Mesenchymal stem cell (in vitro differentiated cells and primary cell): ENCODE measurements around the gene IKBKG.
"Not testable (repeated sequence)": the region's sequence is repeated elsewhere in the genome, so short reads cannot be mapped to it uniquely, and the experiment has no call there.

Experiments used
- DNase-seq: peaks from one replicate; pipeline ENCODE4 v3.0.0-alpha.2; 2013
- H2AFZ ChIP-seq: one replicate; pipeline ENCODE4 v1.6.1; 2013; ENCODE audit warnings: low read depth, mild to moderate bottlenecking, control low read depth, inconsistent platforms, low read length, moderate library complexity
- H2AK5ac ChIP-seq: 2 replicates; pipeline ENCODE4 v1.6.1; 2013; ENCODE audit warnings: low read length, moderate library complexity, mild to moderate bottlenecking, inconsistent platforms; ENCODE audit not compliant: severe bottlenecking
- H2BK120ac ChIP-seq: one replicate; pipeline ENCODE4 v1.6.1; 2013; ENCODE audit warnings: low read depth, mild to moderate bottlenecking, inconsistent platforms, low read length, moderate library complexity
- H2BK12ac ChIP-seq, 2 experiments: one replicate each; pipeline ENCODE4 v1.6.1; 2013; ENCODE audit warnings: inconsistent platforms in 2 of 2, low read length in 2 of 2, mild to moderate bottlenecking in 2 of 2, moderate library complexity in 2 of 2, control low read depth in 1 of 2
- H2BK15ac ChIP-seq: one replicate; pipeline ENCODE4 v1.6.1; 2013; ENCODE audit warnings: mild to moderate bottlenecking, low read depth, inconsistent platforms; ENCODE audit not compliant: poor library complexity, severe bottlenecking
- H2BK5ac ChIP-seq: 2 replicates; pipeline ENCODE4 v1.6.1; 2013; ENCODE audit warnings: low read depth, mild to moderate bottlenecking, low read length, control low read depth, inconsistent platforms; ENCODE audit not compliant: poor library complexity, severe bottlenecking
- H3K14ac ChIP-seq, 2 experiments: one replicate each; pipeline ENCODE4 v1.6.1; 2013; ENCODE audit warnings: inconsistent platforms in 2 of 2, low read length in 2 of 2, control low read depth in 1 of 2, mild to moderate bottlenecking in 1 of 2, moderate library complexity in 1 of 2
- H3K18ac ChIP-seq, 2 experiments: one replicate each; pipeline ENCODE4 v1.6.1; 2013; ENCODE audit warnings: inconsistent platforms in 2 of 2, low read length in 2 of 2, control low read depth in 1 of 2, low read depth in 1 of 2, mild to moderate bottlenecking in 1 of 2
- H3K23ac ChIP-seq, 2 experiments: one replicate each; pipeline ENCODE4 v1.6.1; 2013; ENCODE audit warnings: inconsistent platforms in 2 of 2, low read length in 2 of 2, mild to moderate bottlenecking in 2 of 2, moderate library complexity in 2 of 2, control low read depth in 1 of 2
- H3K27ac ChIP-seq: 2 replicates; pipeline ENCODE4 v1.5.1; 2013; ENCODE audit warnings: mild to moderate bottlenecking, moderate library complexity, low read length, control low read depth, inconsistent platforms; ENCODE audit not compliant: poor library complexity, severe bottlenecking
- H3K27me3 ChIP-seq, 2 experiments: 2 replicates each; pipeline versions ENCODE4 v1.6.1 to v1.7.0; 2013; ENCODE audit warnings: low read length in 2 of 2, mild to moderate bottlenecking in 2 of 2, moderate library complexity in 2 of 2, control low read depth in 1 of 2, inconsistent platforms in 1 of 2; ENCODE audit not compliant: control insufficient read depth in 1 of 2, insufficient read depth in 1 of 2
- H3K36me3 ChIP-seq, 2 experiments: 2 replicates each; pipeline versions ENCODE4 v1.6.1 to v1.7.0; 2013; ENCODE audit warnings: low read length in 2 of 2, control low read depth in 1 of 2, inconsistent platforms in 1 of 2, low read depth in 1 of 2, mild to moderate bottlenecking in 1 of 2; ENCODE audit not compliant: insufficient read depth in 2 of 2, control insufficient read depth in 1 of 2
- H3K4ac ChIP-seq, 2 experiments: one replicate each; pipeline ENCODE4 v1.6.1; 2013; ENCODE audit warnings: inconsistent platforms in 2 of 2, low read length in 2 of 2, mild to moderate bottlenecking in 2 of 2, moderate library complexity in 2 of 2, control low read depth in 1 of 2, low read depth in 1 of 2
- H3K4me1 ChIP-seq: 2 replicates; pipeline ENCODE4 v1.6.1; 2013; ENCODE audit warnings: low read depth, low read length, control low read depth; ENCODE audit not compliant: control insufficient read depth, insufficient read depth
- H3K4me2 ChIP-seq: 2 replicates; pipeline ENCODE4 v1.6.1; 2013; ENCODE audit warnings: low read length, mild to moderate bottlenecking, inconsistent platforms; ENCODE audit not compliant: poor library complexity, severe bottlenecking
- H3K4me3 ChIP-seq, 2 experiments: 2 replicates each; pipeline versions ENCODE4 v1.5.1 to v1.7.0; 2013; ENCODE audit warnings: low read length in 2 of 2, mild to moderate bottlenecking in 2 of 2, control low read depth in 1 of 2, low read depth in 1 of 2; ENCODE audit not compliant: insufficient read depth in 1 of 2
- H3K79me1 ChIP-seq: replicated peaks from 2 replicates; pipeline ENCODE4 v1.6.1; 2013; ENCODE audit warnings: mild to moderate bottlenecking, control low read depth, low read length, inconsistent platforms; ENCODE audit not compliant: poor library complexity, severe bottlenecking
- H3K9ac ChIP-seq: 2 replicates; pipeline ENCODE4 v1.7.0; 2013; ENCODE audit warnings: mild to moderate bottlenecking, low read length, moderate library complexity
- H3K9me3 ChIP-seq: 2 replicates; pipeline ENCODE4 v1.7.0; 2013; ENCODE audit warnings: mild to moderate bottlenecking, low read length; ENCODE audit not compliant: control insufficient read depth
- H4K8ac ChIP-seq: one replicate; pipeline ENCODE4 v1.6.1; 2013; ENCODE audit warnings: inconsistent platforms, mild to moderate bottlenecking, low read length, moderate library complexity
- H4K91ac ChIP-seq: one replicate; pipeline ENCODE4 v1.6.1; 2013; ENCODE audit warnings: mild to moderate bottlenecking, low read length, inconsistent platforms
- WGBS: methylation state at CpG from one replicate; pipeline ENCODE4 v1.1.7; 2013; ENCODE audit warnings: mixed read lengths; 5-methylcytosine and 5-hydroxymethylcytosine counted together

The IKBKG gene

DNA sequence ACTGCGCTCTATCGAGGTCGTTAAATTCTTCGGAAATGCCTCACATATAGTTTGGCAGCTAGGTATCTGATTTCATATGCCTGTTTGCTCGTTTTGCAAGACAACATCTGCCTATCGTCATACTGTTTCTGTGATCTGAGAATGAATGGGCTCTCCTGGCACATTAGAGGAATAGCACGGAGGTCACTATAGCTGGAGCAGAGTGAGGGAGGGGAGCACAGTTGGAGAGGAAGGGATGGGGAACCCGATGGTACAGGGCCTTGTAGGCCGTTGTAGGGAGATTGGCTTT is 552 bp downstream of the IKBKG start:
- H3K36me3 ChIP-seq: peaks cover 8 to 30% of the 10 kb centered on the region in 2 experiments
- H3K14ac ChIP-seq: peak overlapping the region in 1 of 2 experiments; percentile 48
- peak overlapping the region; percentile 77 for H4K8ac ChIP-seq
- WGBS: 1% methylated on average over 9 of the region's 9 CpGs
- H3K4me2 ChIP-seq: peak overlapping the region; percentile 70
- H3K9me3 ChIP-seq: no peaks in the 10 kb centered on the region
- peak overlapping the region; percentile 80 to 92 for H3K4me3 ChIP-seq
- H2AFZ ChIP-seq: no peak overlapping the region
- peak overlapping the region in 1 of 2 experiments; percentile 52 for H3K23ac ChIP-seq
- H2BK15ac ChIP-seq: no peak overlapping the region
- no peak overlapping the region for H2BK5ac ChIP-seq
- peak overlapping the region in 1 of 2 experiments; percentile 54 for H3K18ac ChIP-seq
- no peak overlapping the region for H2AK5ac ChIP-seq
- peaks cover 12% of the 10 kb centered on the region for H3K4me1 ChIP-seq
- H2BK12ac ChIP-seq: no peak overlapping the region
- peak; percentile 52 for DNase-seq
- H3K27me3 ChIP-seq: peaks cover 0 to 9% of the 10 kb centered on the region in 2 experiments
- H4K91ac ChIP-seq: no peak overlapping the region
- peaks cover 2% of the 10 kb centered on the region for H3K79me1 ChIP-seq
- peak overlapping the region; percentile 92 for H3K9ac ChIP-seq
- peak overlapping the region; percentile 94 for H3K27ac ChIP-seq
- H3K4ac ChIP-seq: peak overlapping the region in 1 of 2 experiments; percentile 24
- no peak overlapping the region for H2BK120ac ChIP-seq

DNA sequence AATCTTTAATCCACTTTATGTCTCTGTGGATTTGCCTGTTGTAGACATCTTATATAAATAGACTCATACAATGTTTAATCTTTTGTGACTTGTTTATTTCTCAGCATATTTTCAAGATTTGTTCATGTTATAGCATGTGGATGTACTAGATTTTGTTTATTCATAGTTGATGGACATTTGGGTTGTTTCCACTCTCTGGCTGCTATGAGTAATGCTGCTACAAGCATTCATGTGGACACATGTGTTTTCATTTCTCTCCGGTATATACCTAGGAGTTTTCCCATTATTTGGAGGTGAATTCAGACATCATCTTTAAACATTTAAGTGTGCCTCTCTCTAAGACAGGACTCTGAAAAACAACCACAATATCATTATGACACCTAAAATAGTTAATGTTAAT is 2.3 kb downstream of the IKBKG start:
- peaks cover 24 to 35% of the 10 kb centered on the region in 2 experiments for H3K36me3 ChIP-seq
- H3K18ac ChIP-seq: no peak overlapping the region
- DNase-seq: peak; percentile 52
- no peaks in the 10 kb centered on the region for H3K9me3 ChIP-seq
- no peak overlapping the region for H2AFZ ChIP-seq
- WGBS: no CpG with 5 or more reads among the region's 1 CpG
- no peak overlapping the region for H3K23ac ChIP-seq
- peak overlapping the region; percentile 34 for H3K9ac ChIP-seq
- no peak overlapping the region for H4K91ac ChIP-seq
- H2BK5ac ChIP-seq: no peak overlapping the region
- no peak overlapping the region for H3K27ac ChIP-seq
- no peak overlapping the region for H2BK120ac ChIP-seq
- peaks cover 0 to 16% of the 10 kb centered on the region in 2 experiments for H3K27me3 ChIP-seq
- H3K14ac ChIP-seq: no peak overlapping the region
- peaks cover 8% of the 10 kb centered on the region for H3K4me1 ChIP-seq
- H2BK15ac ChIP-seq: no peak overlapping the region
- no peak overlapping the region for H2AK5ac ChIP-seq
- no peak overlapping the region for H3K4me2 ChIP-seq
- H3K4ac ChIP-seq: no peak overlapping the region
- no peak overlapping the region for H3K4me3 ChIP-seq
- H3K79me1 ChIP-seq: peaks cover 10% of the 10 kb centered on the region
- H2BK12ac ChIP-seq: no peak overlapping the region
- no peak overlapping the region for H4K8ac ChIP-seq

DNA sequence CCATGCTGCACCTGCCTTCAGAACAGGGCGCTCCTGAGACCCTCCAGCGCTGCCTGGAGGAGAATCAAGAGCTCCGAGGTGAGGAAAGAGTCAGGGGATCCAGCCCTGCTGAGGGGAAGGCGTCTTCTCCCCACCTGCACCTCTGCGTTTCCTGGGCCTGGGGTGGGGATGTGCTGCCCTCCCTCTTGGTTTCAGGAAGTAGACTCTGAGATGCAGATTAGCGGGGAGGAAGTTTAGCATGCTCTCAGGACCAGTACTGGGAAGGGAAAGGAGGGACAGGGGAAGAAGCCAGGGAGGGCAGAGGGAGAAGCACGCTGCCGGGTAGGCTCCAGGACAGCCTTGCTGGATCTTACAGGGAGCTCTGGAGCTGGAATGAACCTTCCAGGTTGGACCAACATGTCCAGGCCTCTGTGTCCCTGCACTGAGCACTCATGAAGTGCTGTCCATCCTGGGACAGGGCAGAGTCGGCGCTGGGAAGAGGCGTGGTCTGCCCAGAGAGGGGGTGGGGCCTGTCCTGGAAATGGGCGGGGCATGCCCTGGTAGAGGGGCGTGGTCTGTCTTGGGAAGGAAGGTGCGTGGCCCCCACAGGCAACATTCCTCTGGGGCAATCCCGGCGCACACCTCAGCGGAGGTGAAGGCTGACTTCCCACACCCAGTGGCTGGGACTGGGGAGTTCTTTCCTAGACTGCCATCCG is 4.8 kb downstream of the IKBKG start:
- not testable (repeated sequence) for H3K4ac ChIP-seq, H3K27ac ChIP-seq, DNase-seq, H2BK12ac ChIP-seq, H3K9me3 ChIP-seq, H3K14ac ChIP-seq, H2BK120ac ChIP-seq, H3K23ac ChIP-seq, H3K18ac ChIP-seq, H2AFZ ChIP-seq, H3K4me1 ChIP-seq, H4K8ac ChIP-seq, H2BK5ac ChIP-seq, H3K9ac ChIP-seq, H2AK5ac ChIP-seq, H2BK15ac ChIP-seq, H4K91ac ChIP-seq, H3K4me2 ChIP-seq, H3K4me3 ChIP-seq
- peaks cover 0 to 16% of the 10 kb centered on the region in 2 experiments for H3K27me3 ChIP-seq
- H3K36me3 ChIP-seq: peaks cover 29 to 30% of the 10 kb centered on the region in 2 experiments
- WGBS: 93% methylated on average over 4 of the region's 18 CpGs
- peaks cover 13% of the 10 kb centered on the region for H3K79me1 ChIP-seq

DNA sequence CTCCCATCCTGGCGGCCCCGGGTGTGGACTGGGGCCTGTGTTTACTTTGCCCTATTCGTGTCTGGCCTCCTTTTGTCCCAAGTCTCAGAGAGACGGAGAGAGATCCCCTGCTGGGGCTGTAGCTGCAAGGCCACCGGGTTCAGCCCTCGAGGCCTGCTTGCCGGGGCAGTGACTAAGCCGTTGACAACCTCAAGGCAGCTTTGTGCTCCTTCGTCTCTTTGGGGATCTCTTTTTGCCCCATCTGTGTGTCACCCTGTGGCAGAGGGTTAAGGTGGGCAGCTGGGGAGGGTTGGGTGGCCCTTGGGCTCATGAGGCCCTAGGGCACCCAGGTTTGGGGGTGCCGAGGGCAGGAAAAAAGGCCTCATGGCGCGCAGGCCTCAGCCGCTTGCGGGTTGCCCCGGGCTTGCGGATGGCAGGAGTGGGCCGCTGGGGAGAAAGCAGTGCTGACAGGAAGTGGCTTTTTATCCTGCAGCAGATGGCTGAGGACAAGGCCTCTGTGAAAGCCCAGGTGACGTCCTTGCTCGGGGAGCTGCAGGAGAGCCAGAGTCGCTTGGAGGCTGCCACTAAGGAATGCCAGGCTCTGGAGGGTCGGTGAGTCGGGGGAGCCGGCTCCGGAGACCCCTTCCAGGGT is 10.8 kb downstream of the IKBKG start:
- WGBS: no CpG with 5 or more reads among the region's 24 CpGs
- not testable (repeated sequence) for H3K27ac ChIP-seq

More for the DNA sequence above, 10.8 kb downstream of the IKBKG start:
- H4K91ac ChIP-seq, H3K18ac ChIP-seq, H3K27me3 ChIP-seq, H2BK15ac ChIP-seq, H2AK5ac ChIP-seq, H2AFZ ChIP-seq, H4K8ac ChIP-seq, H3K9ac ChIP-seq, H3K4ac ChIP-seq, H3K79me1 ChIP-seq, H2BK12ac ChIP-seq, H3K4me2 ChIP-seq, H2BK120ac ChIP-seq, H3K4me1 ChIP-seq, H3K14ac ChIP-seq, H2BK5ac ChIP-seq, DNase-seq, H3K4me3 ChIP-seq, H3K9me3 ChIP-seq, H3K23ac ChIP-seq: not testable (repeated sequence)
- peaks cover 18 to 19% of the 10 kb centered on the region in 2 experiments for H3K36me3 ChIP-seq
